SHP77 (cell line): ENCODE data around the gene NACAD.

Experiments
- DNase-seq, 2 experiments: peaks; one replicate each; lab custom pipeline; 2025; lab: John Stamatoyannopoulos, UW

Gene NACAD

GRCh38 chr7:45073786-45074527 is 14.8 kb downstream of the NACAD start:
- no peak for DNase-seq

DNA sequence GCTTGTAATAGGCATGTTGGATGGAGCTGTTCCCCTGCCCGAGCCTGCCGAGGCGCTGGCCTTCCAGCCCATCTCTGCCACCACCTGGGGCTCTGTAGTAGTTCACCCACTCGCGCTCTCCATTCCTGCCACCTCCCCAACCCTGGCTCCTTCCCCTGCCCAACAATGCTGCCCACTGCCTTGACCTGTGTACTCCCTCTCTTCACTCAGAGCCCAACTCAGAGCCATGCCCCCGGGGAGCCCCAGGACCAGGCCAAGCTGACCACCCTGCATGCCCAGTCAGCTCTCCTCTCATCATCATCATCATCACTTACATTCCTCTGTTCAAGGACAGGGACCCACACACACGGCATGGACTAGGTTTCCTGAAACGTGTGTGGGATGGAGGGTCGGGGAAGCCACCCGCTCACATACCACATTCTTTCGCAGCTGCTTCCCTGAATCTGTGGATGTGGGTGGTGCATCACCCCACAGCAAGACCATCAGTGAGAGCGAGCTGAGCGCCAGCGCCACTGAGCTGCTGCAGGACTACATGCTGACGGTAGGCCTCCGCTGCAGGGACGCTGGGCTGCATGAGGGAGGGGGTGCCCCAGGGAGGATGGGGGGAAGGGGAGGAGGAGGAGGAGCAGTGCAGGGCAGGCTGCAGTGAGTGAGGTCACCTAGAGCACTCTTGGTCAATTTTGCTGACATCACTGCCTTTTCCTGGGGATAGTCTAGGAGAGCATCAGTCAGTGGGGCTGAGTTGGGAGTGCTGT is 15.6 kb downstream of the NACAD start:
- no peak for DNase-seq

- DNase-seq = no peak
Measured at GRCh38 chr7:45072131-45073030, 16.4 kb downstream of the NACAD start.

- no peak for DNase-seq
Measured at GRCh38 chr7:45071528-45071927, 17.2 kb downstream of the NACAD start.

DNA sequence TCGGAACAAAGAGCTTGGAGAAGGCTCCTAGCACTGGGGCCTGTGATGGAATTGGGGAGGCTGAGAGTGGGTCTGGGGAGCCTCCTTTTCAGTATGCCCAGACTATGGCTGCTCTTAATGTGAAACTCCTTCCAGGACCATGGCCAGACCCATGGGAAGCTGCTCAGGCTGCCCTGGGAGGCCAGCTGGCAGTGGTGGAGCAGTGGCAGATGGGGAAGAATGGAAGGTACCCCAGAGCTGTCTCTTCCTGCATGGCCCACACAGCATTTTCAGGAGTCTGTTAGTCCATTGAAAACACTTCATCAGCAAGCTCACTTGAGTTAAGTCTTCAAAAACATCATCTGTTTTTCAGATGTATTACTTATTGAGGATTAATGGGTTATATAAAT is 18.5 kb downstream of the NACAD start:
- DNase-seq = no peak

DNA sequence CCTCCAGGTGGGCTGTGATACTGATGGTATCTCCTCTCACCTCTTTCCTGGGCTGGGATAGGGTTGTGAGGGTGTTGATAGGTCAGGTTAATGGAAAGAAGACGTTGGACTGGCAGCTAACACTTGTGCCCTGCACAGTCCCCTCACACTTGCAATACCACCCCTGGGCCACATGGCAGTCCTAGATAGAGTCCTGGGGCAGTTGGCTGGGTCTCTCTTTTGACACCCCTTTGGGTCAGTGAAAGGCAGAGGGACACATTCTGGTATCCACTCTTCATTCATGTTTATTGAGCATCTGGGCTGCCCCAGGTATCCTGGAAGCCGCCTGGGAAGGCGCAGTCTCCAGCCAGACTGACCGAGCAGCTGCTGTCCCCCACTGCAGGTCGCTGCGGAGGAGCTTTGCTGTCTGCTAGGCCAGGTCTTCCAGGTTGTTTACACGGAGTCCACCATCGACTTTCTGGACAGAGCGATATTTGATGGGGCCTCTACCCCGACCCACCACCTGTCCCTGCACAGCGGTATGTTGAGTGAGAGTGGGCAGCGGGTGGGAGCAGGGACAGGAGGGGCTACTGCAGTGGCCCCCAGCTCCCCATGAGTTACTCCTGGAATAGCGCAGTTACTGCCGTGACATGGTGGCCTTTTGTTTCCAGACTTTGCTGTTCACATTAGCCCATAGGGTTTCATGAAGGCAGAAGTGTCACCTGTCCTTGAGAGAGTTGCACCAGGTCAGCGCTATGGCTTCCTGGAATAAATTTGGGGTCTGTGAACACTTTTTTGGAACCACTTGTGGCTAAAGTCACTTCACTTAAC is 19.1 kb downstream of the NACAD start:
- DNase-seq = no peak

- DNase-seq = no peak
Measured at GRCh38 chr7:45068236-45069023, 20.3 kb downstream of the NACAD start.

- no peak for DNase-seq
Measured at GRCh38 chr7:45067582-45067981, 21.2 kb downstream of the NACAD start.

DNA sequence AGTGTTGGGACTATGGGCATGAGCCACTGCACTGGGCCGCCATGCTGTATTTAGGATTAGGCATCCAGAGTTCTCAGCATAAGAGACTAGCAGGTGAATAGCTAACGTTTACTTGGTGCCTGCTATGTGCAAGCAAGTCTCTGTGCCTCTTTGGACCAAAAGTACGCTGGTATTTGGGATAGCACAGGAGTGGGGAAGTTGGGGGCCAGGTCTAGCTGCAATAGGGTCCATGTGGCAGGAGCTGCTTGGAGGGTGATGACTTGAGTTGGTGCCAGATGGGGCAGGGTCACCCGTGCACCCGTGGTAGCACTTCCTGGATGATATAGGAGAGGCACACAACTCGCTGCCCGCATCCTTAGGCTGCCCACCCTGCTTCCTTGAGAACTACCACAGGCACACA is 22.4 kb downstream of the NACAD start:
- DNase-seq = no peak

DNA sequence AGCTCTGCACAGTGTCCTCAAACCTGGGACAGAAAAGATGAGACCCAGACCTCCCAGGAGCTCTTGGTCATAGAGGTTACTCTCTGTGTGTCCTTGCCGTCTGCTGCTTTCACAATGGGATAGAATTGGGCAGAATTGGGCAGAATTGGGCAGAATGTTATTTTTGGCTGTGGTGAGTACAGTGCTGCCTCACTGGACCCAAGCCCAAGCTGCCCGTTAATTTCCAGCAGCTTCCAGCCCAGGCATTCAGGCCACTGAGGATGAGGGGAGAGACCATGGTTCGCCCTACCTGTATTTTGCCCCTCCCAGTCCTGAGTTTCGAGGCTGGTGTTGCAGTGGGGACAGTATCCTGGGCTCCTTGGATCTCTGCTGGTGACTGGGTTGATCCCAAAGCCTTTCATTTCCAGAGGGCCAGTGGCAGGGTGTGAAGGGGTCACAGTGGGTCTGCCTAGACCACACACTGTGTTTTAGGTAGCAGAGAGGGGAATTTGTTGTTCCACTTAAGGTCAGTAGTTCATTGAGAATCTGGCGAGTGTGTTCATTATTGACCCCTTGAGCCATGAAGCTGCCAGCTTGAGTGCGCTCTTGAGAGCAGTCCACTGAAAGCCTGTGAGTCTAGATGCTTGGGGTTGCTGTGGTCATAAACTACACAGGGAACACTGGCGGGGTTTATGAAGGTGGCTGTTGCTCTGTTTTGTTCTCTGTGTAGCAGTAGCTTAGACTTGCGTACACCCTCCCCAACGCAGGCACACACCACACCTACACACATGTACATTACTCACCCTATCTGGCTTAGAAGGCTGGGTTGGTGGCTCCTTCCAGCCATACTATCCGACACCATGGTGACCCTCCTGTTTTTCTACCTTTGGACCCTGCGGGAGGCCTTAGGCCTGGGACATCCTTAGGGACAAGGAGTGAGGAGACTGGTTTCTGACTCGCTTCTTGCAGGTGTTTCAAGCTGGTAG is 23.5 kb downstream of the NACAD start:
- no peak for DNase-seq

GRCh38 chr7:45064047-45064725 is 24.6 kb downstream of the NACAD start:
- DNase-seq = no peak

- no peak for DNase-seq
Measured at GRCh38 chr7:45061806-45062425, 26.9 kb downstream of the NACAD start.

DNA sequence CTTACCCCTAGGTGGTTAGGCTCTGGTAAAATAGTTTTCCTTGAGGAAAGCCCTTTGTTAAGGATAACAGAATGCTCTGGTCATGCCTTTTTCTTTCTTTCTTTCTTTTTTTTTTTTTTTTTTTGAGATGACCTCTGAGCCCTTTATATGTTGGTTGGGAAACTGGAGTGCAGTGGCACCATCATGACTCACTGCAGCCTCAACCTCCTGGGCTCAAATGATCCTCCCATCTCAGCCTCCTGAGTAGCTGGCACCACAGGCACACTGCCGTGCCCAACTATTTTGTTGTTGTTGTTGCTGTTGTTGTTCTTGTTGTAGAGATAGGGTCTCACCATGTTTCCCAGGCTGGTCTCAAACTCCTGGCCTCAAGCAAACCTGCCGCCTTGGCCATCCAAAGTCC is 27.4 kb downstream of the NACAD start:
- DNase-seq = no peak

GRCh38 chr7:45060295-45060694 is 28.5 kb downstream of the NACAD start:
- DNase-seq = no peak

GRCh38 chr7:45057878-45058277 is 30.9 kb downstream of the NACAD start:
- DNase-seq = no peak

DNA sequence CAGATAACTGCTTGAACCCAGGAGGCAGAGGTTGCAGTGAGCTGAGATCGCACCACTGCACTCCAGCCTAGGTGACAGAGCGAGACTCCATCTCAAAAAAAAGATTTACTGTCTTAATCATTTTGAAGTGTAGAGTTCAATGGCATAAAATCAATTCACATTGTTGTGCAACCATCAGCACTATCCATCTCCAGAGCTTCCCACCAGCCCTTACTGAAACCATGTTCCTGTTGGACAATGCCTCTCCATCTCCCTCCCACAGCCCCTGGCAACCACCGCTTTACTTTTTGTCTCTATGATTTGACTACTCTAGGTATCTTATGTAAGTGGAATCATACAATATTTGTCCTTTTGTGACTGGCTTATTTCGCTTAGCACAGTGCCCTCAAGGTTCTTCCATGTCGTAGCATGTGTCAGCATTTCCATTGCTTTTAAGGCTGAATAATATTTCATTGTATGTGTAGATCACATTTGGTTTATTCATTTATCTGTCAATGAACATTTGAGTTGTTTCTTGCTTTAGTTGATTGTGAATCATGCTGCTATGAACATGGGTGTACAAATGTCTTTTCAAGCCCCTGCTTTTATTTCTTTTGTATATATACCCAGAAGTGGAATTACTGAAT is 33.1 kb downstream of the NACAD start:
- no peak for DNase-seq

DNA sequence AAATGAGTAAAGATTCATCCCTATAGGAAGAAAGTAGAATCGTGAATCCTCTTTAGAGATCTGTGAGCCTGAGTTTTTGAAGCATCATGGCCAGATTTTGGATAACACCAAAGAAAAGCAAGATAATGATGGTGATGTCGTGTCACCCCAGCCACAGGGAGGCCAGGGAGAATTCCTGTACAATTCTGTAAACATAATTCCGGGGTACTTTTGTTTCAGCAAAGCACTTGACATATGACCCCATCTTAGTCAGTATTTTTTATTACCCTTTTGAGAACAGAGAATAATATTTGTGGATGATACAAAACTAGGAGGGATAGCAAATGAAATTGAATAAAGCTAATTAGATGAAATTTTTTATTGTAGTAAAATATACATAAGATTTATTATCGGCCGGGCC is 33.8 kb downstream of the NACAD start:
- DNase-seq = no peak

- DNase-seq = no peak
Measured at GRCh38 chr7:45054442-45054841, 34.3 kb downstream of the NACAD start.
